Gastroesophageal sphincter (tissue), 3 donors: ENCODE data around the gene HECTD3.
"Not testable (repeated sequence)": the region's sequence is repeated elsewhere in the genome, so short reads cannot be mapped to it uniquely, and the experiment has no call there.

ENCODE experiments used
- CTCF ChIP-seq, 4 experiments: fragments of 200-600 bp in 2 of 4; fragments of 450-650 bp in 2 of 4; sonication (generic) in 1 of 4; IDR thresholded peaks; one replicate each; pipeline ENCODE4 v1.5.1; 2017 to 2019; ENCODE audit warnings: antibody characterized with exemption in 4 of 4, mild to moderate bottlenecking in 2 of 4, moderate library complexity in 2 of 4
- EP300 ChIP-seq: sonication (generic); formaldehyde crosslinking; IDR thresholded peaks from one replicate; pipeline ENCODE4 v1.6.1; 2017; ENCODE audit warnings: antibody characterized with exemption, mild to moderate bottlenecking
- POLR2AphosphoS5 ChIP-seq: sonication (generic); formaldehyde crosslinking; IDR thresholded peaks from one replicate; pipeline ENCODE4 v1.6.1; 2017; ENCODE audit warnings: antibody characterized with exemption

GRCh38 chr1:44957566-44957965 is 53.6 kb downstream of the HECTD3 start:
- TF ChIP-seq POLR2AphosphoS5; CTCF (IDR thresholded peaks at IDR 0.05); EP300: not testable (repeated sequence)
